Caco-2 (cell line): ENCODE results near the gene RUVBL1. TPM values are rescaled to one million over a fixed set of nuclear protein-coding genes. Genes with fewer than 3 reads are reported as not detected.

Experiments used
- BruUV-seq: library from RNA; stranded (reverse); fragments of 400-500 nt; replicated peaks from 2 replicates; lab custom pipeline; 2021; lab: Mats Ljungman, UMichigan
- CTCF ChIA-PET: fragments of 300-600 bp; sonication (Branson Sonifier 250); formaldehyde crosslinking; loops from one replicate; lab custom pipeline; 2022; ENCODE audit warnings: antibody characterized with exemption; lab: Charles Lee
- POLR2A ChIA-PET: fragments of 300-600 bp; sonication (Branson Sonifier 250); formaldehyde crosslinking; loops from one replicate; lab custom pipeline; 2022; ENCODE audit warnings: antibody characterized with exemption; lab: Charles Lee
- DNase-seq, 2 experiments: peaks; one replicate each; pipeline versions ENCODE4 v3.0.0 to v3.0.0-alpha.2; 2020 to 2022
- H3K27me3 ChIP-seq: replicated peaks from 2 replicates; pipeline ENCODE4 v1.6.0; 2011; ENCODE audit warnings: low read length; ENCODE audit not compliant: control insufficient read depth, insufficient read depth
- H3K36me3 ChIP-seq: 2 replicates; pipeline ENCODE4 v1.5.1; 2011; ENCODE audit warnings: low read length; ENCODE audit not compliant: control insufficient read depth, insufficient read depth
- H3K4me1 ChIP-seq: fragments of 250-450 bp; sonication (Bioruptor Pico); 2 replicates; pipeline ENCODE4 v1.5.1; 2020; ENCODE audit warnings: mild to moderate bottlenecking
- H3K4me3 ChIP-seq: 2 replicates; pipeline ENCODE4 v1.5.1; 2011; ENCODE audit warnings: low read depth, mild to moderate bottlenecking, control low read depth, low read length
- H3K9me3 ChIP-seq: fragments of 250-450 bp; sonication (Bioruptor Pico); 2 replicates; pipeline ENCODE4 v1.5.1; 2020; ENCODE audit warnings: mild to moderate bottlenecking, moderate library complexity
- H3K27ac Mint-ChIP-seq: one replicate; pipeline ENCODE4 v1.8.0; 2022; ENCODE audit warnings: mixed read lengths; ENCODE audit not compliant: unreplicated experiment
- H3K27me3 Mint-ChIP-seq: one replicate; pipeline ENCODE4 v1.8.0; 2022; ENCODE audit warnings: mixed read lengths; ENCODE audit not compliant: insufficient read depth, unreplicated experiment
- H3K36me3 Mint-ChIP-seq: one replicate; pipeline ENCODE4 v1.8.0; 2022; ENCODE audit warnings: mild to moderate bottlenecking, mixed read lengths; ENCODE audit not compliant: insufficient read depth, unreplicated experiment
- H3K4me1 Mint-ChIP-seq: one replicate; pipeline ENCODE4 v1.8.0; 2022; ENCODE audit warnings: low read depth, mixed read lengths; ENCODE audit not compliant: unreplicated experiment
- H3K4me3 Mint-ChIP-seq: one replicate; pipeline ENCODE4 v1.8.0; 2022; ENCODE audit warnings: mild to moderate bottlenecking, moderate library complexity, mixed read lengths; ENCODE audit not compliant: unreplicated experiment
- H3K9me3 Mint-ChIP-seq: one replicate; pipeline ENCODE4 v1.8.0; 2022; ENCODE audit warnings: mixed read lengths; ENCODE audit not compliant: unreplicated experiment
- intact Hi-C: fragments of 100-400 bp; cut with micrococcal nuclease; formaldehyde crosslinking; loops from one replicate; pipeline ENCODE4 v1.10.0; 2022; ENCODE audit not compliant: unreplicated experiment
- total RNA-seq: library from RNA; stranded (reverse); gene quantifications from 2 replicates; pipeline ENCODE4 v1.2.3, GENCODE V29; 2022
- TF ChIP-seq, protein P1 (sequence below), 2 experiments: fragments of 200-600 bp in 1 of 2; IDR thresholded peaks; 1 replicate in 1 of 2; 2 replicates in 1 of 2; pipeline versions ENCODE4 v1.5.1 to v1.8.0; 2011 to 2022; ENCODE audit warnings: antibody characterized with exemption in 1 of 2, control low read depth in 1 of 2, inconsistent platforms in 1 of 2, low read depth in 1 of 2, low read length in 1 of 2, mild to moderate bottlenecking in 1 of 2, moderate library complexity in 1 of 2; ENCODE audit not compliant: insufficient read depth in 1 of 2, severe bottlenecking in 1 of 2, unreplicated experiment in 1 of 2

Gene RUVBL1
- total RNA-seq, 1 experiment from 2014 or later = 56.4 TPM

DNA sequence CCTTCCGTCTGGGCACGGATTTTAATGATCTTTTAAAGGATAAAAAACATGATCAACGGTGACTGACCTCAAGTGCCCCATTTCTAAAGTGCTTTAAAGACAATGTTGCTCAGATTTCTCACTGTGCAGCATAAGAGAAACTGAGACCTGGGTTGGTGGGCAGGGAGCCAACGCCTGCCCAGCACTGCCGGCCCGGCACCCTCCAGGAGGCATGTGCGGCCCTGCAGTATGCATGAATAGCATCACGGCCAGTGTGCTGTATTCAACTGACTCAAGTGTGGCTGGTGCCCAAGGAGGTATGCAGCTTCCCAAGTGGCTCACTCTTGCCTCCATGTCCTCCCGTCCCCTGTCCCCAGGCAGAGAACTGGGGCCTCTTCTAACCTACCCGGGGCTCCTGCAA lies 41.1 kb downstream of the RUVBL1 start:
- Histone ChIP-seq H3K4me3 (no peak overlapping the region), H3K27me3 (no peaks in the 10 kb centered on the region), H3K36me3 (no peaks in the 10 kb centered on the region), H3K4me1 (peaks cover 5% of the 10 kb centered on the region; the same call in 1 of the 2 replicates), H3K9me3 (no peaks in the 10 kb centered on the region)
- intact Hi-C loops = no loop called here
- Mint-ChIP-seq H3K9me3 (no peaks in the 10 kb centered on the region), H3K4me1 (peaks cover 6% of the 10 kb centered on the region), H3K36me3 (peaks cover 19% of the 10 kb centered on the region), H3K27ac (no peak overlapping the region), H3K4me3 (no peak overlapping the region), H3K27me3 (no peaks in the 10 kb centered on the region)
- TF ChIP-seq, protein P1, sequence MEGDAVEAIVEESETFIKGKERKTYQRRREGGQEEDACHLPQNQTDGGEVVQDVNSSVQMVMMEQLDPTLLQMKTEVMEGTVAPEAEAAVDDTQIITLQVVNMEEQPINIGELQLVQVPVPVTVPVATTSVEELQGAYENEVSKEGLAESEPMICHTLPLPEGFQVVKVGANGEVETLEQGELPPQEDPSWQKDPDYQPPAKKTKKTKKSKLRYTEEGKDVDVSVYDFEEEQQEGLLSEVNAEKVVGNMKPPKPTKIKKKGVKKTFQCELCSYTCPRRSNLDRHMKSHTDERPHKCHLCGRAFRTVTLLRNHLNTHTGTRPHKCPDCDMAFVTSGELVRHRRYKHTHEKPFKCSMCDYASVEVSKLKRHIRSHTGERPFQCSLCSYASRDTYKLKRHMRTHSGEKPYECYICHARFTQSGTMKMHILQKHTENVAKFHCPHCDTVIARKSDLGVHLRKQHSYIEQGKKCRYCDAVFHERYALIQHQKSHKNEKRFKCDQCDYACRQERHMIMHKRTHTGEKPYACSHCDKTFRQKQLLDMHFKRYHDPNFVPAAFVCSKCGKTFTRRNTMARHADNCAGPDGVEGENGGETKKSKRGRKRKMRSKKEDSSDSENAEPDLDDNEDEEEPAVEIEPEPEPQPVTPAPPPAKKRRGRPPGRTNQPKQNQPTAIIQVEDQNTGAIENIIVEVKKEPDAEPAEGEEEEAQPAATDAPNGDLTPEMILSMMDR (IDR thresholded peaks at IDR 0.05; ENCODE audit: insufficient read depth in 1 of 2, low read depth in 1 of 2, low read length in 1 of 2, severe bottlenecking in 1 of 2, unreplicated experiment in 1 of 2) = no peak
- ChIA-PET CTCF (no interaction called here), POLR2A (no interaction called here)
- no peak for DNase-seq
- BruUV-seq = no TSS peak

DNA sequence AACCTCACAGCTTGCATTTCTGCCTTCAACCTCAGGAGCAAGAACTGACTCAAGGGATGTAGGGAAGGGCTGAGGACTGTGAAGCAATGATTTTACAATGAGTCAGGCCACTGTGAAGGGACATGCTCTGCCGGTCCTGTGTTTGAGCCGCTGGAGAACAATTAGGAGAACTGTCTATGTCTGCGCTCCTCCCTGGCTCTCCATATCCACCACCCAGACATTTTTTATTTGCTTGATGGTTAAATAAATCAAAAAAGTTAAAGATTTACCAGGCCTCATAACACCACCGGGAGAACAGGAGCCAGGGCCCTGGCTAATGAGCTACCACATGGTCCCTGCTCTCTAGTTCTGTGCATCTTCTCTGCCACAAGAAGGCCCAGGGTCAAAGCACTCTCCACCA lies 41.8 kb downstream of the RUVBL1 start:
- peaks cover 14% of the 10 kb centered on the region for H3K36me3 Mint-ChIP-seq
- no peaks in the 10 kb centered on the region for H3K9me3 Mint-ChIP-seq

DNA sequence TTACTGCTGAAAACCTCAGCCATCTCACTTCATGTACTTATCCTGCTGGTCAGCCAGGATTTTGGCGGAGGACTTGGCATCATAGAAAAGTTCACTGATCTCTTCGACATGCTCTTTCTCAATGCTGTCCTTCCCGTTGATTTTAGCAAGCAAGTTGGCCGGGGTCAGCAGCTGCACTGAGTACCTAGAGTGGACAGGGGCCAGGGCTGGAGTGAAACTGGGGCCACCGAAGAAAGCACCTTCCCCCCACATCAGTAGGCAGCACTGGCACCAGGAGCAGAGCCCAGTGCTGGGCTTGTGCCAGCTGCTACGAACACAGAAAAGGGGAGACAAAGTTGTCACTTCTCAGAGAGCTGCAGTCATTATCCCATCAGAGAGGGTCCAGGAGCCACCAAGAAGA lies 42.4 kb downstream of the RUVBL1 start:
- Mint-ChIP-seq H3K27ac (no peak overlapping the region), H3K4me3 (no peak overlapping the region), H3K9me3 (no peaks in the 10 kb centered on the region), H3K4me1 (peaks cover 6% of the 10 kb centered on the region), H3K36me3 (peaks cover 15% of the 10 kb centered on the region), H3K27me3 (no peaks in the 10 kb centered on the region)
- no peak for DNase-seq
- H3K36me3 ChIP-seq = no peaks in the 10 kb centered on the region
- H3K9me3 ChIP-seq = no peaks in the 10 kb centered on the region
- CTCF ChIA-PET = no interaction called here
- intact Hi-C loops = no loop called here
- BruUV-seq = no TSS peak
- TF ChIP-seq, protein P1 (IDR thresholded peaks at IDR 0.05; ENCODE audit: insufficient read depth in 1 of 2, low read depth in 1 of 2, low read length in 1 of 2, severe bottlenecking in 1 of 2, unreplicated experiment in 1 of 2) = no peak
- peaks cover 5% of the 10 kb centered on the region; the same call in 1 of the 2 replicates for H3K4me1 ChIP-seq
- H3K27me3 ChIP-seq = no peaks in the 10 kb centered on the region
- no peak overlapping the region for H3K4me3 ChIP-seq
- POLR2A ChIA-PET = no interaction called here

More for the DNA sequence above, 41.8 kb downstream of the RUVBL1 start:
- Mint-ChIP-seq H3K27me3 (no peaks in the 10 kb centered on the region), H3K4me1 (peaks cover 6% of the 10 kb centered on the region), H3K27ac (no peak overlapping the region), H3K4me3 (no peak overlapping the region)
- Histone ChIP-seq H3K9me3 (no peaks in the 10 kb centered on the region), H3K36me3 (no peaks in the 10 kb centered on the region), H3K4me1 (peaks cover 5% of the 10 kb centered on the region; the same call in 1 of the 2 replicates), H3K4me3 (no peak overlapping the region), H3K27me3 (no peaks in the 10 kb centered on the region)
- DNase-seq = no peak
- POLR2A ChIA-PET = no interaction called here
- TF ChIP-seq, protein P1 (IDR thresholded peaks at IDR 0.05; ENCODE audit: insufficient read depth in 1 of 2, low read depth in 1 of 2, low read length in 1 of 2, severe bottlenecking in 1 of 2, unreplicated experiment in 1 of 2) = no peak
- intact Hi-C loops = no loop called here
- BruUV-seq = no TSS peak
- CTCF ChIA-PET = no interaction called here
